Measurements from ENCODE around the gene DOP1A.
A peak's percentile ranks its signal among the peaks of the same experiment; 100 is the strongest.

Gene DOP1A

GRCh38 chr6:83073615-83074014, 6.1 kb downstream of the DOP1A start:
- no peak for DNase-seq (ENCODE audit: low read depth, low spot score)

GRCh38 chr6:83083476-83083875, 16.0 kb downstream of the DOP1A start:
- no peak for DNase-seq (ENCODE audit: low read depth, low spot score)

GRCh38 chr6:83086751-83087150, 19.3 kb downstream of the DOP1A start:
- DNase-seq (ENCODE audit: low read depth, low spot score): no peak

GRCh38 chr6:83092756-83093399, 25.4 kb downstream of the DOP1A start:
- DNase-seq (ENCODE audit: low read depth, low spot score): no peak

- DNase-seq (ENCODE audit: low read depth, low spot score): peak; percentile 32
Measured at GRCh38 chr6:83096791-83097190, 29.3 kb downstream of the DOP1A start.

GRCh38 chr6:83097204-83097603, 29.7 kb downstream of the DOP1A start:
- peak; percentile 47 for DNase-seq (ENCODE audit: low read depth, low spot score)

- no peak for DNase-seq (ENCODE audit: low read depth, low spot score)
Measured at GRCh38 chr6:83097675-83098074, 30.2 kb downstream of the DOP1A start.

GRCh38 chr6:83098589-83098988, 31.1 kb downstream of the DOP1A start:
- no peak for DNase-seq (ENCODE audit: low read depth, low spot score)

- DNase-seq (ENCODE audit: low read depth, low spot score): no peak
Measured at GRCh38 chr6:83108378-83108777, 40.9 kb downstream of the DOP1A start.

- peak; percentile 2 for DNase-seq (ENCODE audit: low read depth, low spot score)
Measured at GRCh38 chr6:83113258-83113657, 45.8 kb downstream of the DOP1A start.

GRCh38 chr6:83114164-83114563, 46.7 kb downstream of the DOP1A start:
- DNase-seq (ENCODE audit: low read depth, low spot score): peak; percentile 5

- no peak for DNase-seq (ENCODE audit: low read depth, low spot score)
Measured at GRCh38 chr6:83117802-83118201, 50.3 kb downstream of the DOP1A start.

GRCh38 chr6:83119742-83120300, 52.4 kb downstream of the DOP1A start:
- no peak for DNase-seq (ENCODE audit: low read depth, low spot score)

- DNase-seq (ENCODE audit: low read depth, low spot score): no peak
Measured at GRCh38 chr6:83124553-83124952, 57.1 kb downstream of the DOP1A start.

GRCh38 chr6:83125425-83125824, 58.0 kb downstream of the DOP1A start:
- no peak for DNase-seq (ENCODE audit: low read depth, low spot score)

- DNase-seq (ENCODE audit: low read depth, low spot score): no peak
Measured at GRCh38 chr6:83126223-83126622, 58.8 kb downstream of the DOP1A start.

GRCh38 chr6:83126807-83127206, 59.3 kb downstream of the DOP1A start:
- DNase-seq (ENCODE audit: low read depth, low spot score): no peak

GRCh38 chr6:83127258-83127657, 59.8 kb downstream of the DOP1A start:
- no peak for DNase-seq (ENCODE audit: low read depth, low spot score)

GRCh38 chr6:83127976-83128375, 60.5 kb downstream of the DOP1A start:
- DNase-seq (ENCODE audit: low read depth, low spot score): peak; percentile 1

- no peak for DNase-seq (ENCODE audit: low read depth, low spot score)
Measured at GRCh38 chr6:83132121-83132520, 64.7 kb downstream of the DOP1A start.

- DNase-seq (ENCODE audit: low read depth, low spot score): no peak
Measured at GRCh38 chr6:83138118-83138722, 70.7 kb downstream of the DOP1A start.

GRCh38 chr6:83138758-83139157, 71.3 kb downstream of the DOP1A start:
- no peak for DNase-seq (ENCODE audit: low read depth, low spot score)

GRCh38 chr6:83151114-83151513, 83.6 kb downstream of the DOP1A start:
- DNase-seq (ENCODE audit: low read depth, low spot score): no peak
